SU-DHL-6 (cell line): ENCODE measurements around the gene HS6ST2.

Experiments used
- H2AFZ ChIP-seq: fragments of 200-600 bp; sonication (generic); 2 replicates; pipeline ENCODE4 v1.6.1; 2014; ENCODE audit warnings: low read depth, mild to moderate bottlenecking, moderate library complexity, mixed read lengths, antibody characterized with exemption, low read length; ENCODE audit not compliant: severe bottlenecking
- H3F3A ChIP-seq: fragments of 200-600 bp; shearing (Covaris generic); 2 replicates; pipeline ENCODE4 v1.6.0; 2016; ENCODE audit warnings: antibody characterized with exemption, mild to moderate bottlenecking; ENCODE audit not compliant: insufficient read depth
- H3K27ac ChIP-seq: fragments of 200-600 bp; sonication (generic); 2 replicates; pipeline ENCODE4 v1.5.1; 2016; ENCODE audit warnings: low read depth, mild to moderate bottlenecking, low read length, moderate library complexity, mixed read lengths
- H3K27me3 ChIP-seq: fragments of 200-600 bp; sonication (generic), shearing (Covaris generic); 2 replicates; pipeline ENCODE4 v1.6.0; 2014; ENCODE audit warnings: mild to moderate bottlenecking, low read length
- H3K36me3 ChIP-seq: fragments of 200-600 bp; sonication (generic); 2 replicates; pipeline ENCODE4 v1.6.1; 2014; ENCODE audit warnings: mild to moderate bottlenecking, low read length, mixed read lengths
- H3K4me2 ChIP-seq: fragments of 300-600, 200-600 bp; shearing (Covaris generic), sonication (generic); 2 replicates; pipeline ENCODE4 v1.6.0; 2014; ENCODE audit warnings: low read length, low read depth, mild to moderate bottlenecking; ENCODE audit not compliant: poor library complexity, severe bottlenecking
- H3K4me3 ChIP-seq: fragments of 200-600 bp; sonication (generic); 2 replicates; pipeline ENCODE4 v1.5.1; 2014; ENCODE audit warnings: antibody characterized with exemption, low read length, mild to moderate bottlenecking, mixed read lengths; ENCODE audit not compliant: insufficient read depth, poor library complexity, severe bottlenecking
- H3K79me2 ChIP-seq: fragments of 200-600 bp; sonication (generic); 2 replicates; pipeline ENCODE4 v1.6.1; 2014; ENCODE audit warnings: mild to moderate bottlenecking, low read length, moderate library complexity; ENCODE audit not compliant: insufficient read depth
- H3K9ac ChIP-seq: fragments of 200-600 bp; sonication (generic); 2 replicates; pipeline ENCODE4 v1.7.0; 2014; ENCODE audit warnings: mild to moderate bottlenecking, low read length
- H3K9me2 ChIP-seq: fragments of 200-600 bp; sonication (generic); replicated peaks from 2 replicates; pipeline ENCODE4 v1.6.1; 2014; ENCODE audit warnings: low read length; ENCODE audit not compliant: insufficient read depth
- H3K9me3 ChIP-seq: fragments of 200-600 bp; sonication (generic); 2 replicates; pipeline ENCODE4 v1.6.1; 2014; ENCODE audit warnings: low read length, mixed read lengths; ENCODE audit not compliant: insufficient read depth
- H4K20me1 ChIP-seq: fragments of 200-600 bp; sonication (generic); 2 replicates; pipeline ENCODE4 v1.6.1; 2014; ENCODE audit warnings: low read depth, mild to moderate bottlenecking, antibody characterized with exemption, low read length, moderate library complexity, mixed read lengths
- EZH2phosphoT487 ChIP-seq: fragments of 200-600 bp; sonication (generic), shearing (Covaris generic); conservative IDR thresholded peaks from 2 replicates; pipeline ENCODE4 v1.6.1; 2018; ENCODE audit warnings: mild to moderate bottlenecking, antibody characterized with exemption, low read length, moderate library complexity, mixed read lengths
- TF ChIP-seq, protein P1 (sequence below): fragments of 200-600 bp; sonication (generic); IDR thresholded peaks from one replicate; pipeline ENCODE4 v1.5.1; 2017; ENCODE audit warnings: antibody characterized with exemption, mild to moderate bottlenecking, low read length, moderate library complexity; ENCODE audit not compliant: insufficient read depth, poor library complexity, severe bottlenecking

The HS6ST2 gene

GRCh38 chrX:132623942-132624341 is 334.5 kb downstream of the HS6ST2 start:
- TF ChIP-seq EZH2phosphoT487, result no peak
- TF ChIP-seq, protein P1, sequence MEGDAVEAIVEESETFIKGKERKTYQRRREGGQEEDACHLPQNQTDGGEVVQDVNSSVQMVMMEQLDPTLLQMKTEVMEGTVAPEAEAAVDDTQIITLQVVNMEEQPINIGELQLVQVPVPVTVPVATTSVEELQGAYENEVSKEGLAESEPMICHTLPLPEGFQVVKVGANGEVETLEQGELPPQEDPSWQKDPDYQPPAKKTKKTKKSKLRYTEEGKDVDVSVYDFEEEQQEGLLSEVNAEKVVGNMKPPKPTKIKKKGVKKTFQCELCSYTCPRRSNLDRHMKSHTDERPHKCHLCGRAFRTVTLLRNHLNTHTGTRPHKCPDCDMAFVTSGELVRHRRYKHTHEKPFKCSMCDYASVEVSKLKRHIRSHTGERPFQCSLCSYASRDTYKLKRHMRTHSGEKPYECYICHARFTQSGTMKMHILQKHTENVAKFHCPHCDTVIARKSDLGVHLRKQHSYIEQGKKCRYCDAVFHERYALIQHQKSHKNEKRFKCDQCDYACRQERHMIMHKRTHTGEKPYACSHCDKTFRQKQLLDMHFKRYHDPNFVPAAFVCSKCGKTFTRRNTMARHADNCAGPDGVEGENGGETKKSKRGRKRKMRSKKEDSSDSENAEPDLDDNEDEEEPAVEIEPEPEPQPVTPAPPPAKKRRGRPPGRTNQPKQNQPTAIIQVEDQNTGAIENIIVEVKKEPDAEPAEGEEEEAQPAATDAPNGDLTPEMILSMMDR, result no peak
- H3K36me3 ChIP-seq, result no peaks in the 10 kb centered on the region
- no peaks in the 10 kb centered on the region for H4K20me1 ChIP-seq
- H3K4me2 ChIP-seq, result no peak overlapping the region
- no peaks in the 10 kb centered on the region for H3K9me2 ChIP-seq
- no peaks in the 10 kb centered on the region for H3K79me2 ChIP-seq
- H3K27me3 ChIP-seq, result no peaks in the 10 kb centered on the region
- H3K9ac ChIP-seq, result no peak overlapping the region
- no peak overlapping the region for H3K4me3 ChIP-seq
- no peaks in the 10 kb centered on the region for H3K9me3 ChIP-seq
- H3F3A ChIP-seq, result no peaks in the 10 kb centered on the region
- no peak overlapping the region for H3K27ac ChIP-seq
- H2AFZ ChIP-seq, result no peak overlapping the region

DNA sequence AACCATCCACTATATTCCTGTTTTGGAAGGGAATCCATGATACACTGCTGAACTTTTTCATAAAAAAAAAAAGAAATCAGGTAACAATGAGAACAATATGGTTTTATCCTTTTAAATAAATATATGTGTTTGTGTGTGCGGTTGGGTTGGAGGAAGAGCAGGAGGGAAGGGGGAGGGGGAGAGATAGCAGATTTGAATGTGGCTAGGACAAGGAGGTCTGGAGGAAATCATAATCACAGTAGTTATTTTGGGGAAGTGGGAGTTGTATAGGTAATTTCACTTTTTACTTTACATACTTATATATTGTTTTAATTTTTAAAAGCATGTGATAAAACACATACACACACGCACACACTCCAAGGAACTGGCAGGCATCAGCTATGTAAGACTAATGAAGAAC is 335.1 kb downstream of the HS6ST2 start:
- Histone ChIP-seq H3K9me2 (no peaks in the 10 kb centered on the region), H4K20me1 (no peaks in the 10 kb centered on the region), H3K27me3 (no peaks in the 10 kb centered on the region), H3K9me3 (no peaks in the 10 kb centered on the region), H3K27ac (no peak overlapping the region), H3K4me2 (no peak overlapping the region), H3K4me3 (no peak overlapping the region), H2AFZ (no peak overlapping the region), H3F3A (no peaks in the 10 kb centered on the region), H3K36me3 (no peaks in the 10 kb centered on the region), H3K9ac (no peak overlapping the region), H3K79me2 (no peaks in the 10 kb centered on the region)
- TF ChIP-seq, protein P1, result no peak
- TF ChIP-seq EZH2phosphoT487, result no peak

- Histone ChIP-seq H3K79me2 (no peaks in the 10 kb centered on the region), H3K9me2 (no peaks in the 10 kb centered on the region), H2AFZ (no peak overlapping the region), H3K27me3 (no peaks in the 10 kb centered on the region), H4K20me1 (no peaks in the 10 kb centered on the region), H3K9me3 (no peaks in the 10 kb centered on the region), H3K9ac (no peak overlapping the region), H3K27ac (no peak overlapping the region), H3F3A (no peaks in the 10 kb centered on the region), H3K4me3 (no peak overlapping the region), H3K4me2 (no peak overlapping the region), H3K36me3 (no peaks in the 10 kb centered on the region)
- TF ChIP-seq, protein P1, result no peak
- no peak for TF ChIP-seq EZH2phosphoT487
Measured at GRCh38 chrX:132622130-132622529, 336.3 kb downstream of the HS6ST2 start.
